ENCODE data around the gene PXDN. TPM values are rescaled to one million over a fixed set of nuclear protein-coding genes. Genes with fewer than 3 reads are reported as not detected.
"Not testable (repeated sequence)": the region's sequence is repeated elsewhere in the genome, so short reads cannot be mapped to it uniquely, and the experiment has no call there.

The PXDN gene
- total RNA-seq, 1 donor = 137 TPM

DNA sequence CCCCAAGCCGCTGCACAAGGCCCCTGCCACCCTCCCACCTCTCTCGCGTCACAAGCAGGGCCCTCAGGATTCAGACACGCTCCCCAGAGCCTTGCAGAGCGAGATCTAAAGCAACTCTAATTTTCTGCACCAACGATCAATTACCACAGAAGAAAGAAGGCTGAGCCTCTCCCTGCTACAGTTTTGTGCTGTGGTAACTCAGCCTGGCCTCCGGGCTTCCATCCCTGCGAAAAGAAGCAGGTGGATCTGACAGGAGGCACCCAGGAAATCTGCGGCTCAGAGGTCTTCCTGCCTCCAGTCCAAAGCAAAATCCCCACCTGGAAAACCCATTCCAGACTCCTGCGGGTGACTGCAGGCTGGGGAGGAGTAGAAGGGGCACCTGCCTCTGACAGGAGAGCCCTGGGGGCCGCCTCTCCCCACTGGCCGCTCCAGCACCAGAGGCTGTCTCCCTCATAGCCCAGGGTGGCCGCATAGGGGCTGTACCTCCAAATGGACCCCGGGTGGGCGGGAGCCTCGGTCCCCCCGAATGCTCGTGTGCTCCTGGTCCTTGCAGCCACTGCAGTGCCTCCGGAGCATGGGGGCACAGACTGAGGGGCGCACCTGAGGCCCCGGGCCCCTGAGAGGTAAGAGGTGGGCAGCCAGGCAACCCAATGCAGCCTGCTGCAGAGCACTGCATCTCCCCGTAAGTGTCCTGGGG is 31.0 kb downstream of the PXDN start:
- H3K4me3 ChIP-seq (ENCODE audit: low read depth, low read length) = no peak overlapping the region
- DNase-seq (ENCODE audit: low read depth) = no peak
- no peak for TF ChIP-seq CTCF (IDR thresholded peaks at IDR 0.05; ENCODE audit: insufficient read depth, low read length)

GRCh38 chr2:1709946-1710560 is 34.3 kb downstream of the PXDN start:
- TF ChIP-seq CTCF (IDR thresholded peaks at IDR 0.05; ENCODE audit: insufficient read depth, low read length) = no peak
- no peak for DNase-seq (ENCODE audit: low read depth)
- no peak overlapping the region for H3K4me3 ChIP-seq (ENCODE audit: low read depth, low read length)

- no peak for DNase-seq (ENCODE audit: low read depth)
- no peak overlapping the region for H3K4me3 ChIP-seq (ENCODE audit: low read depth, low read length)
- TF ChIP-seq CTCF (IDR thresholded peaks at IDR 0.05; ENCODE audit: insufficient read depth, low read length) = no peak
These were observed 35.0 kb downstream of the PXDN start for GRCh38 chr2:1709335-1709605.

- H3K4me3 ChIP-seq (ENCODE audit: low read depth, low read length) = no peak overlapping the region
- DNase-seq (ENCODE audit: low read depth) = no peak
- TF ChIP-seq CTCF (IDR thresholded peaks at IDR 0.05; ENCODE audit: insufficient read depth, low read length) = no peak
These were observed 35.6 kb downstream of the PXDN start for GRCh38 chr2:1708476-1709334.

DNA sequence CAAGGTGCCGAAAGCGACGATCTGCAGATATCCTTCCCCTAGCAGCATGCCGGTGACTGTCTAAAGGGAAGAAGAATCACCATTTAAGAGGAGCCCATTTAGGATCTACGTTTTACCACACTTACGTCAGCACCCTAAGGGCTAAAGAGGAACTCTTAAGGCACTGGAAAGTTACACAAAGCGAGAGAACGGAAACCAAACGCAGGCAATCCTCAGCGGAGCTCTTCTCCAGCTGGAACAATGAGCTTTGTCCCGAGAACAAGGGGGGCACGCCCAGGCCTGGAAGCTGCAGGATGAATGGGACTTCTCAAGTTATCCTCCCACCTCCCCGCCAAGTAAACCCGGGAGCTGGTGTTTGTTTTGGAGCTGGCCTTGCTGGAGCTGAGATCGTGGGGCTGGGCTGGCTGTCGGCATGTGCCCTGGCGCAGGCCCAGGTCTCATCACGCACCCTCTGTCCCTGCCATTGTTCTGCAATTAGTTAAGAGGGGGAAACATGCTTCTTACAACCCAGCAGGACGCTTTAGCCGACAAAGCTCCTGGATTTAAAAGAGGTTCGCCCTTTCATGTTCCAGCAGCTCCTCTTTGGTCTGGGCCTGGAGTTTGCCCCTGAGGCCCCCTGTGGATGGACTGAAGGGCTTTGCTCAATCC is 36.4 kb downstream of the PXDN start:
- no peak for TF ChIP-seq CTCF (IDR thresholded peaks at IDR 0.05; ENCODE audit: insufficient read depth, low read length)
- H3K4me3 ChIP-seq (ENCODE audit: low read depth, low read length) = peak overlapping the region; percentile 46
- DNase-seq (ENCODE audit: low read depth) = peak; percentile 98

DNA sequence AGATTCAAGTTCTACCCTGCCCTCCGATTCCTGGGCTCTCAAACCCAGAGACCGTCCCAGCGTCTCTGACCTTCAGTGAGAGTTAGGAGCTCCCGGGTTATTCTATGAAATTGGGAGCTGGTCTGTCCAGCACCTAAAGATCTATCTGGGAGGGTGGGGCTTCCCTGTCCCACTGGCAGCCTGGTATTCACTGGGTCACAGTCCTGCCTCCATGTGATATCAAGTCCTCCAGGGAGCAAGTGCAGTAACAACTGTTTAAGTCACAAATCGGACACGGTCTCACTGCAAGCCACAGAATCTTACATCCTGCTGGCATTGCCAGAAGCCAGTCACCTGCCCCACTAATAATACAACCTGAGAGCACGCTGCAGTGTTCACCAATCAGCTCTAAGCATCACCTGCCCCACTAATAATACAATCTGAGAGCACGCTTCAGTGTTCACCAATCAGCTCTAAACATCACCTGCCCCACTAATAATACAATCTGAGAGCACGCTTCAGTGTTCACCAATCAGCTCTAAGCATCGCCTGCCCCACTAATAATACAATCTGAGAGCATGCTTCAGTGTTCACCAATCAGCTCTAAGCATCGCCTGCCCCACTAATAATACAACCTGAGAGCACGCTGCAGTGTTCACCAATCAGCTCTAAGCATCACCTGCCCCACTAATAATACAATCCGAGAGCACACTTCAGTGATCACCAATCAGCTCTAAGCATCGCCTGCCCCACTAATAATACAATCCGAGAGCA is 38.0 kb downstream of the PXDN start:
- H3K4me3 ChIP-seq (ENCODE audit: low read depth, low read length); DNase-seq (ENCODE audit: low read depth): not testable (repeated sequence)

Measured in fibroblast of the aortic adventitia (primary cell).